ENCODE measurements around the gene ZCWPW1.
"Not testable (repeated sequence)": the region's sequence is repeated elsewhere in the genome, so short reads cannot be mapped to it uniquely, and the experiment has no call there.

The ZCWPW1 gene

GRCh38 chr7:100453854-100454253 lies 25.4 kb upstream of the ZCWPW1 start:
- not testable (repeated sequence) for DNase-seq

- no peak for DNase-seq
These were observed 24.0 kb upstream of the ZCWPW1 start for GRCh38 chr7:100452513-100452912.

- DNase-seq: no peak
These were observed 20.8 kb upstream of the ZCWPW1 start for GRCh38 chr7:100449190-100449795.

GRCh38 chr7:100447363-100447762 lies 18.9 kb upstream of the ZCWPW1 start:
- DNase-seq: not testable (repeated sequence)

GRCh38 chr7:100446040-100446439 lies 17.5 kb upstream of the ZCWPW1 start:
- no peak for DNase-seq

- DNase-seq: no peak
These were observed 16.1 kb upstream of the ZCWPW1 start for GRCh38 chr7:100444311-100445278.

- no peak for DNase-seq
These were observed 14.8 kb upstream of the ZCWPW1 start for GRCh38 chr7:100443096-100443840.

- DNase-seq: no peak
These were observed 13.4 kb upstream of the ZCWPW1 start for GRCh38 chr7:100441641-100442535.

- DNase-seq: not testable (repeated sequence)
These were observed 10.7 kb upstream of the ZCWPW1 start for GRCh38 chr7:100439244-100439643.

GRCh38 chr7:100438731-100439130 lies 10.2 kb upstream of the ZCWPW1 start:
- not testable (repeated sequence) for DNase-seq

GRCh38 chr7:100438172-100438571 lies 9.7 kb upstream of the ZCWPW1 start:
- DNase-seq: no peak

GRCh38 chr7:100437150-100438100 lies 8.9 kb upstream of the ZCWPW1 start:
- no peak for DNase-seq

GRCh38 chr7:100435401-100436304 lies 7.2 kb upstream of the ZCWPW1 start:
- no peak for DNase-seq

- DNase-seq: no peak
These were observed 6.0 kb upstream of the ZCWPW1 start for GRCh38 chr7:100434297-100435144.

GRCh38 chr7:100433592-100434296 lies 5.2 kb upstream of the ZCWPW1 start:
- DNase-seq: no peak

- no peak for DNase-seq
These were observed 4.7 kb upstream of the ZCWPW1 start for GRCh38 chr7:100433276-100433591.

- DNase-seq: no peak
These were observed 4.2 kb upstream of the ZCWPW1 start for GRCh38 chr7:100432621-100433275.

GRCh38 chr7:100432053-100432452 lies 3.5 kb upstream of the ZCWPW1 start:
- DNase-seq: no peak

Data from fibroblast of skin of scalp (primary cell).